ENCODE results near the gene KCNMA1.

The KCNMA1 gene

GRCh38 chr10:77223526-77224460, 413.8 kb downstream of the KCNMA1 start:
- TF ChIP-seq ZNF274 (IDR thresholded peaks at IDR 0.05; ENCODE audit: low read depth, low read length): no peak
- H3K4me3 ChIP-seq (ENCODE audit: low read length): no peak overlapping the region

DNA sequence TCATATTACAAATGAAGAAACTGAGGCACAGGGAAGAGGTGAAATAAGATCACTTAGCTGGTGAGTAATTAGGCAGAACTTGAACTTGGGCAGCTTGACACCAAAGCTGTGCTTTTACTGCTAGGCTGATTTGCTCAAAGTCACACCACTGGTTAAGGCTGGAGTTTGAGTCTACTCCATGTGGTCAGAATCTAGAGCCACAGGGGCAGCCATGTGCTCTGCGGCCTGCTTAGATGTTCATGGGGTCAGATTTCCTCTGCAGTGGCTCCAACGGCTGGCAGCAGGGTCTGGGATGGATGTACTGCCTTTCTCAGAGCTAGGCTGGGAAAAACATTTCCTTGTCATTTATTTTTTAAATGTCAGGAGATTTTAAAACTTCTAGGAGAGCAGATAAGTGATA, 417.5 kb downstream of the KCNMA1 start:
- no peak for TF ChIP-seq ZNF274 (IDR thresholded peaks at IDR 0.05; ENCODE audit: low read depth, low read length)
- no peak overlapping the region for H3K4me3 ChIP-seq (ENCODE audit: low read length)

DNA sequence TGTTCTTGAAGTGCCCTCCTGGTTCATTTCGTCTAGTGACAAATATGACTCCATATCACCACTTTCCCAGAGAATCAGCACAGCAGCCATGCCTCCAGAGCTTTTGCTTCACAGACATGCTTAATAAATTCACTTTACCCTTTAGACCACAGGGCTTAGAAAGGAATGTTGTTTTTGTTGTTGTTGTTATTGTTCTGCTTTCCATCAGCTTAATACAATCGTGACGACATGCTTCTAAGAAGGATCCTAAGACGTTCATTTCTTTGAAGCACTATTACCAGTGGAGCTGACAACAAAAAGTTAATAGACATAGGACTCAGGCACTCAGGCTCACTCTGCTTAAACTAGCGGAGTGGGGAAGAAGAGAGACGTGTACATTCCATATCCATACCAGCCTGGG, 418.6 kb downstream of the KCNMA1 start:
- no peak overlapping the region for H3K4me3 ChIP-seq (ENCODE audit: low read length)
- TF ChIP-seq ZNF274 (IDR thresholded peaks at IDR 0.05; ENCODE audit: low read depth, low read length): no peak

- no peak overlapping the region for H3K4me3 ChIP-seq (ENCODE audit: low read length)
- no peak for TF ChIP-seq ZNF274 (IDR thresholded peaks at IDR 0.05; ENCODE audit: low read depth, low read length)
These were observed 422.8 kb downstream of the KCNMA1 start for GRCh38 chr10:77214799-77215198.

DNA sequence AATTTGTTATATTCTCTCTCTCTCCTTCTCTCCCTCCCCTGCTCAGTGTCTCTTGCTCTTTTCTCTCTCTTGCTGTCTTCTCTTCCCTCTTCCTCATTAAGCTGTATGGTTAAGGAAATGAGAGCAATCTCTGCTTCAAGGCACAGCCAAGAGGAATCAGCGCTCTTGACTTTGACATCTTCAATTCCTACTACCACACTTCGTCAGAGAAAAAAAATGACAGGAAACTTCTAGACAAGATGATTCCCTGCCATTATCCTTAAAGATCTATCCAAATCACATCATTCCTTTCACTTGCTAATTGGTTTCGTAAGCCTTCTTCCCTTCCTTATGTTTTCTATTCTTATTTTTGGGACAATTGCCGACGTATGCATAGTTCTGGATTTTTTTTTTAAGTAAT, 425.0 kb downstream of the KCNMA1 start:
- TF ChIP-seq ZNF274 (IDR thresholded peaks at IDR 0.05; ENCODE audit: low read depth, low read length): no peak
- no peak overlapping the region for H3K4me3 ChIP-seq (ENCODE audit: low read length)

GRCh38 chr10:77210645-77211044, 427.0 kb downstream of the KCNMA1 start:
- no peak for TF ChIP-seq ZNF274 (IDR thresholded peaks at IDR 0.05; ENCODE audit: low read depth, low read length)
- H3K4me3 ChIP-seq (ENCODE audit: low read length): no peak overlapping the region

DNA sequence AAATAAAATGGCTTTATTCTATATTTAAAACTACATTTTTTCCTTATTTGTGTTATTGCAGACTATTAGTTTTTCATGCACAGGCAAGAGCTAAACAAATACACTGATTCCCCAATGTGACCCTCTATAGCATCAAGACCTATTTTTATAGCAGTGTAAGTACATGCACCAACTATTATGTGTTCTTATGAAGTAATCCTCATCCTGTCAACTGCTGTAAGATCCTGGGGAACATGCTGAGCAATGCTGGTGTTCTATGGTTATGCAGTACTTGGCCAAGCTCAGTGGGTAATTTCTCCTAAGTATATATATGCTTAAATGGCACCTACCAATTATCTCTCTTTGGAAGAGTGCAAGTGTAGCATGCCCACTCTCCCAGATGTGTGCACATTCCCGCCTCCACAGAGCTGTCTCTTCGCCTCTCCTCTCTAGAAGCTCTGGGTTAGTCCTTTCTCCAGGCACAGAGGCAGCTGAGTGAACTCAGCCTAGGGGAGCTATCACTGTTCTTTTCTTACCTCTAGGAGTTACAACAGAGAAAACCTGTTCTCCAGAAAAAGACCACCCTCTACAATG, 428.8 kb downstream of the KCNMA1 start:
- H3K4me3 ChIP-seq (ENCODE audit: low read length): no peak overlapping the region
- no peak for TF ChIP-seq ZNF274 (IDR thresholded peaks at IDR 0.05; ENCODE audit: low read depth, low read length)

DNA sequence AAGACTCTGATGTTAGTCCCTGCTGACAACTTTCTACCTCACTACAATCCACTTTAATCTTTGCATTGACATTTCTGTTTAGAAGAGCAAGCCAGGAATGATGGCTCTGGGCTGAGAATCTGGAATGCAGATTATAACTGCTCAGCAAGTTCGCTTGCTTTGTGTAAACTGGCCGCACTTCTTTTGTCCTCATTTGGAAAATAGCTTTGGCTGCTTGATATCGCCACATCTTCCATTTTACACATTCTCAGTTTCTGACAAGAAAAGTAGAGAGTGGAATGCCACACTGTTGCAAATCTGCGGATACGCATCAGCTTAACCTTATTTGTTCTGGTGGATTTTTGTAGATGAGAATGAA, 429.8 kb downstream of the KCNMA1 start:
- TF ChIP-seq ZNF274 (IDR thresholded peaks at IDR 0.05; ENCODE audit: low read depth, low read length): no peak
- H3K4me3 ChIP-seq (ENCODE audit: low read length): no peak overlapping the region

GRCh38 chr10:77207182-77207827, 430.3 kb downstream of the KCNMA1 start:
- H3K4me3 ChIP-seq (ENCODE audit: low read length): no peak overlapping the region
- no peak for TF ChIP-seq ZNF274 (IDR thresholded peaks at IDR 0.05; ENCODE audit: low read depth, low read length)

GRCh38 chr10:77205135-77205534, 432.5 kb downstream of the KCNMA1 start:
- no peak for TF ChIP-seq ZNF274 (IDR thresholded peaks at IDR 0.05; ENCODE audit: low read depth, low read length)
- H3K4me3 ChIP-seq (ENCODE audit: low read length): no peak overlapping the region

DNA sequence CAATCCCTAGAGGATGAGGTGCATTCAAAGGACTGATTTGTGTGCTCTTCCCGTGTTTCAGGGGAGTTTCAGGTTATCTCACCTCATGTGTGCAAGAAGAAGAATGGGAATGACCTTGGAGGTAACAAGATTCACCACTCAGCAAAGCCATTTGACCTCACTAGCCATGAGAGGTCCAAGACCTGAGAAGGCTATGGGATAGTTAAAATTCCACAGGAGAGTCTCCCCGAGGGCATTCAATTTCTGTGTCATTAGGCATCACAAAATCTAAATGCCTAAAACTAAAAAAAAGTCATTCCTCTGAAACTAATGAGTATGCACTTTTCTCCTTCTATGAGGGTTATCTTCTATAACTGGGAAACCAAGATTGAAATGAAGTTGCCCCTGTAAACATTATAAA, 433.4 kb downstream of the KCNMA1 start:
- H3K4me3 ChIP-seq (ENCODE audit: low read length): no peak overlapping the region
- TF ChIP-seq ZNF274 (IDR thresholded peaks at IDR 0.05; ENCODE audit: low read depth, low read length): no peak

- no peak overlapping the region for H3K4me3 ChIP-seq (ENCODE audit: low read length)
- TF ChIP-seq ZNF274 (IDR thresholded peaks at IDR 0.05; ENCODE audit: low read depth, low read length): no peak
These were observed 434.8 kb downstream of the KCNMA1 start for GRCh38 chr10:77202857-77203256.

GRCh38 chr10:77201135-77202106, 436.2 kb downstream of the KCNMA1 start:
- H3K4me3 ChIP-seq (ENCODE audit: low read length): no peak overlapping the region
- no peak for TF ChIP-seq ZNF274 (IDR thresholded peaks at IDR 0.05; ENCODE audit: low read depth, low read length)

GRCh38 chr10:77197544-77197943, 440.1 kb downstream of the KCNMA1 start:
- TF ChIP-seq ZNF274 (IDR thresholded peaks at IDR 0.05; ENCODE audit: low read depth, low read length): no peak
- H3K4me3 ChIP-seq (ENCODE audit: low read length): no peak overlapping the region
